ENCODE data around the gene ADGRL2.

Gene ADGRL2

DNA sequence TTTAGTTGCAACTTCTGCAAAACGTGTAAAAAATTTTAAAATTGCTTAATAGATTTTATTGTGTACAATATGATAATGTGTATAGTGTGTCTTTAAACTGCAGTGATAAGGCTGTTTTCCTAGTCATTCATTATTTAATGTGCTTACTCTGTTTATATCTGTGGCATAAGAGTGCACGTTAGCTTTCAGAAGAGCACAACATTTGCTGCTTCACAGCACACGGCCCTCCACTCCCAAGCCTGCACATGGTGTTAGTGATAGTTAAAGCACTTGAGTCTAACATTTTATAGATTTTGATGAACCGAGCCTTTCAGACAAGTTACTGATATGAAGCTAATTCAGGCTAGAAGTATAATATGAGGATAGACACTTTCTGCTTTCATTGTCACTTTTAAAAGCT is 120.6 kb downstream of the ADGRL2 start:
- DNase-seq = no peak

DNA sequence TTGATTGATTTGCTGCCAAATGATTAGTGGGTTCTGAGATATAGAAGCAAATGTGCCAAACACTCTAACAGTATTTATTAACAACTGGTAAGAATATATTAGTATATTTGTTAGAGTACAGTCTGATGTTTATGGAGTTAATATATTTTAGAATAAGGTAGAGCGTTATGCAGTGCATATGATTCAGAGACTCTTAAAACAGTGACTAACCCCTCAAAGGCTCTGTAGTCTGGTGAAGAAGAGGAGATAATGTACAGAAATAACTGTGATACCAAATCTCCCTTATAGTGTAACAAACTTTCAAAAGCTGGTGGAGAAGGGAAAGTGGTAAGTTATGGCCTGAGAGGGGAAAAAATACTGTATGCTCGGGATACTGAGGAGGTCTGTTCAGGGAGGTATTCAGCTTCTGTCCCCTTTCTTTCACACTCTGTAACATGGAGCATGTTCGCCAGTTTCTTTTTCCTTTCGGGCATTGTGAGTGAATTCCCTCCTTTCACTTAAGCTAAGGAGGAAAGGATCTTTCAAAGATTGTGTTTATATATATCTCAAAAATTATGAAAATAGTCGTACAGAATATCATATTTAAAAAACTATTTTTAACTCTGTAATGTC is 121.2 kb downstream of the ADGRL2 start:
- no peak for DNase-seq

- DNase-seq = no peak
Observed at GRCh38 chr1:81922955-81923354, 122.2 kb downstream of the ADGRL2 start.

DNA sequence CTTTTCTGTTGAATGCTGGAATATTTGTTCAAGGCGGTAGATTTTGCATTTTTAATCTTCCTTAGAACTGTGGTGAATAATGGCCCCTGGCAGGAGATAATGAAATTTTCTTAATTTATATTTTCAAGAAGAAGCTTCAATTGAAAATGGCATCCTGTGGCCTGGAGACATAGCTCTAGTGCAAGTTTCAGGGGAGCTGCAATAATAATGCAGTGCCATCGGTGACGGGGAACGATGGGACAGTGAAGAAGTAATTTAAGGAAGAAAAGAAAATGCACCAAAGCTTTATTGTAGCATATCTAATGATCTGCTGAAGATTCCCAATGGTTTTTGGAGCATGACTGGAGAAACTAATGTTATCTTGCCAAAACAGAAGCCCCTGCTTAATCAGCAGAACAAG is 128.4 kb downstream of the ADGRL2 start:
- DNase-seq = no peak

DNA sequence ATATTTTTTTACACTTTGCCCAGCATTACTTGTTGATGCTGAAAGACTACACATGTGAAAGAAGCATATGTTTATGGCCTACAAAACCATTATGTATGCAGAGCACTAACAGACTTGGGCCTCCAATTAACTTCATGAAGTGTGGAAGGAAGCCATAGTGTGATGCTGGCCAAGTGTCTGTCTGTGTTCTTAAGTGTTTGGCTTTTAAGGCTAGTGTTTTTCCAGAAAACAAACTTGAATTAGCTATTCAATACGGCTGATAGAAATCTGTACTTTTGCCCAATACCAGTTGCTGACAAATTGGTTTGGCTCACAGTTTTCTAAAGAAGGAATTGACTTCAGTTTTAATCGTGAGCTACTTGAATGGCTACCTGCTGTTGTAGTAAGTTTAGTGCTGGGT is 136.1 kb downstream of the ADGRL2 start:
- no peak for DNase-seq

GRCh38 chr1:81937791-81938450 is 137.2 kb downstream of the ADGRL2 start:
- no peak for DNase-seq

DNA sequence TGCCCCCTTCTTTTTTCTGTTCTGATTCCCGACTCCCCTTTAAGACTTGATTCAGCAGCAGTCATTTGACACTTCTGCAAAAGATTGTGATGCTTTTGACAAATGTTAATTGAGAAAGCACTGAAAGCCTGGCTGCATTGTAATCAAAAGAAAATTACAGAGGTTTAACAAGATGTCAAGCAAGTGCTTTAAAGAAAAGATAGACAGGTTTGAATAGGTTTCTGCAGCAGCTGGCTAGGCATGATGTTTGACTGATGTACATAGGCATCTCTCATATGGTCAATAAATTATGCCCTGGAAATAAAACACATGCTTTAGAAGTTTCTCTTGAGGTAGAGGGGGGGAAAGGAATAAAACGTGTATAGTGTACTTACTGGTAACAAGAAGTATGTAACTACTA is 147.8 kb downstream of the ADGRL2 start:
- no peak for DNase-seq

DNA sequence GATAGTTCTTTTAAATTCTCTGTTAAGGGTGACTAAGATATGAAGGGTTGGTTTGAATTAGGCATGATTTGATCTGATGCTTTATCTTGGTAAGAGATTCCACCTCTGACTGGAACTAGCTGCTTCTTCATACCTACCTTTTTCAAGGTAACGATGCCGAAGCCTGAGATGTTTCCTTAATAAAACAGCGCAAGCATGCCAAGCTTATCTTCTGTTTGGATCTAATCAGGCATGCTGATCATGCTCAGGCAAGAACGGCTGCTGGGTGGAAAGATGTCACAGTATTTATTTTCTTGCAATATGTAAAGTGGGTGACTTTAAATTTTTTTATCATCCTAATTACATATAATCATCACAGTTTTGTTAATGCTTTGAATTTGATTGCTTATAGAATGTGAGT is 148.7 kb downstream of the ADGRL2 start:
- DNase-seq = no peak

DNA sequence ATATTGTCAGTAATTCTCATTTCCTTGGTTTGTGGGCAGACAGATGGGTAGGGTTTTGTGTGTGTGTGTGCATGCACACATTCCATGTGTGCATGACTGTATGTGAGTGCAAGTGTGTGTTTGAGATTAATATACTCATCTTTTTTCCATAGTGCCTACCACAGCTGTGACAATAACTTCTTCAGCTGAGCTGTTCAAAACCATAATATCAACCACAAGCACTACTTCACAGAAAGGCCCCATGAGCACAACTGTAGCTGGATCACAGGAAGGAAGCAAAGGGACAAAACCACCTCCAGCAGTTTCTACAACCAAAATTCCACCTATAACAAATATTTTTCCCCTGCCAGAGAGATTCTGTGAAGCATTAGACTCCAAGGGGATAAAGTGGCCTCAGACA is 149.3 kb downstream of the ADGRL2 start:
- no peak for DNase-seq

- DNase-seq = no peak
Observed at GRCh38 chr1:81950591-81951244, 150.0 kb downstream of the ADGRL2 start.

- no peak for DNase-seq
Observed at GRCh38 chr1:81954534-81955020, 153.8 kb downstream of the ADGRL2 start.

DNA sequence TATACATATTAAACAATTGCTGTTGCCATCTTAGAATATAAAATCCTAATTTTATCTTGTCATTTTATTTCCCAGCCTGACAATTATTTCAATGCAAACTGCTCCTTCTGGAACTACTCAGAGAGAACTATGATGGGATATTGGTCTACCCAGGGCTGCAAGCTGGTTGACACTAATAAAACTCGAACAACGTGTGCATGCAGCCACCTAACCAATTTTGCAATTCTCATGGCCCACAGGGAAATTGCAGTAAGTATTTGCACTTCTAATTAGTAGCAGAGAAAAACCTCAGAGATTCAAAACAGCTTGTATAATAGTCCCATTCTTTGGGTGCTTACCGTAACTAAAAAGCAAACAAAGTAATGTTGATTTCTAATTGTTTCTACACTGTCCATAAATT is 167.2 kb downstream of the ADGRL2 start:
- no peak for DNase-seq

- no peak for DNase-seq
Observed at GRCh38 chr1:81970416-81970815, 169.7 kb downstream of the ADGRL2 start.

DNA sequence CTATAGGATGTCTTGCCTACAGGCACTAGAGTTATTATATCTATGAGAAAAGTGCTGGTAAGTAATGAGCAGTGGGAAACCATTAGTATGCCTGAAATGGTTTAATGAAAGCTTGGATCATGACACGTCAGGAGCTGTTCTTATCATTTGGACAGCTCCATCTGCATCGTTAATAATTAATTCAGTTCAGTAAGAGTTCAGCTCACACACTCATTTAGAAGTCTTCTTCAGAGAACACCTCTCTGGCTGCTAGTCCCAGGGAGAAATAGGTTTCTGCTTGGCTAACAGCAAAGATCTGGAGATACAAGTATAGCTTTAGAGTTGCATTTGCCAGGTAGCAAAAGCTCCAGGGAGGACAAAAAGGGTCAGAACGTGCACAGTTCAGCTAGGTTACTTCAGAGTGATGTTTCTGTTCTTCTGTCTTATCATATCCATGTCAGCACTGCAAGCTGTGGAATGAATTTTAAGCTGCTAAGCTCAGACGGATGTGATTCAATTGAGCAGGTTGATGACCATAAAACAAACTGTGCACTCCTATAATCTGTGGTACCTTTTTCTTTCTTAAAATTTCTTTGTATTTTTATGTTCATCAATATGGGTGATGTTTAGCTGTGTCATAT is 173.6 kb downstream of the ADGRL2 start:
- no peak for DNase-seq

- DNase-seq = no peak
Observed at GRCh38 chr1:81974883-81975555, 174.3 kb downstream of the ADGRL2 start.

- DNase-seq = no peak
Observed at GRCh38 chr1:81976539-81976938, 175.8 kb downstream of the ADGRL2 start.

GRCh38 chr1:81978945-81979344 is 178.2 kb downstream of the ADGRL2 start:
- DNase-seq = no peak

DNA sequence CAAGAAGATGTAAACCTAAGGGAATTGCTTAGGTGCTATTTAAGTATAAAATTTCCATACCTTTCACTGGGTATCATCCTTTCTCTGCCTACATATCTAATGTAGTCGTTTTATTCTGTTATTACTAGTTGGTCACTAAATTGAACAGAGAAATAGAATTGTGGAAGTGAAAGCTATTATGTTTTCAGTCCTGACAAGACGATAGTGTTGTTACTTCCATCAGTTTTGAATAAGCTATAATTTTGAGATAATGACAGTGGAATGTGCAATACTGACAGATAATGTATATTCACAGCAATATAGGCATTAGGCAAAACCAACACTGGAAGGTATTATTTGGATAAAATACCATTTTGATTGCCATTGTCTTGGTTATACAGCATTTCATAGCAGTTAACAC is 181.8 kb downstream of the ADGRL2 start:
- no peak for DNase-seq

GRCh38 chr1:81989524-81989923 is 188.8 kb downstream of the ADGRL2 start:
- no peak for DNase-seq

- DNase-seq = no peak
Observed at GRCh38 chr1:81990241-81990640, 189.5 kb downstream of the ADGRL2 start.

DNA sequence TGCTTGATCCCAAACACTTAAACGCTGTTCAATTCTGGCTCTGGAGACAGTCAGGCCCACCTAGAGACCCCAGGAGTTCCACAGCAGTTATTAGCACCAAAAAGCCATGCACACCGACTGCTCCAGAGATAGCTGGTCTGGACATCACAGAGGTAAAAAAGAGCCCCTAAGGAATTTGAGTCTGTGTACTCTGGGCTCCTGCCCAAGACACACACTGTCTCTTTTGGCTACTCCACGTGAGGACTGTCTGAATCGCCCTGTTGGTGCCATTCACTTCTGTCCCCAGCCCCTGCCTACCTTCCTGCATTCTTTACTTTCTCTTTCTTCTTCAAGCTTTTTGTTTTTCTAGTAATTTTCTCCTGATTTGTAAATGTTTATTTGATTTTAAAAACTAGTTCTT is 197.4 kb downstream of the ADGRL2 start:
- DNase-seq = no peak

GRCh38 chr1:81999364-81999763 is 198.6 kb downstream of the ADGRL2 start:
- DNase-seq = no peak

GRCh38 chr1:82000221-82000620 is 199.5 kb downstream of the ADGRL2 start:
- no peak for DNase-seq
